Measurements from ENCODE around the gene IRF7.
"Not testable (repeated sequence)": the region's sequence is repeated elsewhere in the genome, so short reads cannot be mapped to it uniquely, and the experiment has no call there.

Gene IRF7

GRCh38 chr11:615504-616319 is at the start of gene IRF7:
Gene IRF7 (minus strand): TSS chr11:615950. CDS start chr11:615364, 586 bp downstream.
- Mint-ChIP-seq H3K27ac (peak within 1 kb of the TSS; percentile 86), H3K4me3 (peak within 1 kb of the TSS; percentile 84), H3K9me3 (no peaks in the 10 kb centered on the region), H3K36me3 (ENCODE audit: low read depth) (peaks cover 13% of the 10 kb centered on the region), H3K4me1 (peaks cover 19% of the 10 kb centered on the region), H3K27me3 (no peaks in the 10 kb centered on the region)
- ATAC-seq (peak; percentile 83), DNase-seq (peak; percentile 89)

GRCh38 chr11:665062-665703 is 49.4 kb upstream of the IRF7 start:
- no peak overlapping the region for H3K4me3 Mint-ChIP-seq
- no peak for ATAC-seq
- peaks cover 9% of the 10 kb centered on the region for H3K36me3 Mint-ChIP-seq (ENCODE audit: low read depth)
- no peaks in the 10 kb centered on the region for H3K9me3 Mint-ChIP-seq
- no peak overlapping the region for H3K27ac Mint-ChIP-seq
- DNase-seq, result no peak
- no peaks in the 10 kb centered on the region for H3K27me3 Mint-ChIP-seq
- H3K4me1 Mint-ChIP-seq, result no peaks in the 10 kb centered on the region

- Mint-ChIP-seq H3K9me3 (no peaks in the 10 kb centered on the region), H3K36me3 (ENCODE audit: low read depth) (peaks cover 11% of the 10 kb centered on the region), H3K27me3 (no peaks in the 10 kb centered on the region), H3K4me3 (no peak overlapping the region), H3K27ac (no peak overlapping the region), H3K4me1 (no peaks in the 10 kb centered on the region)
- peak; percentile 51 for DNase-seq
- peak; percentile 57 for ATAC-seq
Measured at GRCh38 chr11:662689-663274, 47.0 kb upstream of the IRF7 start.

GRCh38 chr11:660681-661444 is 45.1 kb upstream of the IRF7 start:
- H3K4me1 Mint-ChIP-seq, result no peaks in the 10 kb centered on the region
- H3K27me3 Mint-ChIP-seq, result no peaks in the 10 kb centered on the region
- H3K4me3 Mint-ChIP-seq, result no peak overlapping the region
- DNase-seq (no peak), ATAC-seq (no peak)
- H3K27ac Mint-ChIP-seq, result no peak overlapping the region
- peaks cover 8% of the 10 kb centered on the region for H3K36me3 Mint-ChIP-seq (ENCODE audit: low read depth)
- H3K9me3 Mint-ChIP-seq, result no peaks in the 10 kb centered on the region

GRCh38 chr11:660281-660680 is 44.5 kb upstream of the IRF7 start:
- Mint-ChIP-seq H3K27ac (no peak overlapping the region), H3K9me3 (no peaks in the 10 kb centered on the region), H3K36me3 (ENCODE audit: low read depth) (peaks cover 8% of the 10 kb centered on the region), H3K4me3 (no peak overlapping the region), H3K27me3 (no peaks in the 10 kb centered on the region), H3K4me1 (no peaks in the 10 kb centered on the region)
- DNase-seq (no peak), ATAC-seq (no peak)

GRCh38 chr11:659532-660085 is 43.9 kb upstream of the IRF7 start:
- no peak for DNase-seq
- no peak overlapping the region for H3K27ac Mint-ChIP-seq
- no peaks in the 10 kb centered on the region for H3K27me3 Mint-ChIP-seq
- no peaks in the 10 kb centered on the region for H3K9me3 Mint-ChIP-seq
- no peak overlapping the region for H3K4me3 Mint-ChIP-seq
- H3K4me1 Mint-ChIP-seq, result no peaks in the 10 kb centered on the region
- H3K36me3 Mint-ChIP-seq (ENCODE audit: low read depth), result peaks cover 8% of the 10 kb centered on the region
- no peak for ATAC-seq

- DNase-seq (no peak), ATAC-seq (no peak)
- no peaks in the 10 kb centered on the region for H3K27me3 Mint-ChIP-seq
- H3K4me3 Mint-ChIP-seq, result no peak overlapping the region
- peaks cover 8% of the 10 kb centered on the region for H3K36me3 Mint-ChIP-seq (ENCODE audit: low read depth)
- H3K9me3 Mint-ChIP-seq, result no peaks in the 10 kb centered on the region
- no peak overlapping the region for H3K27ac Mint-ChIP-seq
- no peaks in the 10 kb centered on the region for H3K4me1 Mint-ChIP-seq
Measured at GRCh38 chr11:657691-658126, 42.0 kb upstream of the IRF7 start.

GRCh38 chr11:656866-657265 is 41.1 kb upstream of the IRF7 start:
- DNase-seq (no peak), ATAC-seq (no peak)
- Mint-ChIP-seq H3K36me3 (ENCODE audit: low read depth) (peaks cover 8% of the 10 kb centered on the region), H3K9me3 (no peaks in the 10 kb centered on the region), H3K27me3 (no peaks in the 10 kb centered on the region), H3K4me1 (no peaks in the 10 kb centered on the region), H3K27ac (no peak overlapping the region), H3K4me3 (no peak overlapping the region)

- no peak overlapping the region for H3K4me3 Mint-ChIP-seq
- no peak overlapping the region for H3K27ac Mint-ChIP-seq
Measured at GRCh38 chr11:656426-656825, 40.7 kb upstream of the IRF7 start.

GRCh38 chr11:655036-655726 is 39.4 kb upstream of the IRF7 start:
- H3K27ac Mint-ChIP-seq, result no peak overlapping the region
- H3K36me3 Mint-ChIP-seq (ENCODE audit: low read depth), result peaks cover 10% of the 10 kb centered on the region
- ATAC-seq, result no peak
- H3K27me3 Mint-ChIP-seq, result no peaks in the 10 kb centered on the region
- H3K4me3 Mint-ChIP-seq, result no peak overlapping the region
- H3K9me3 Mint-ChIP-seq, result no peaks in the 10 kb centered on the region
- DNase-seq, result no peak
- H3K4me1 Mint-ChIP-seq, result no peaks in the 10 kb centered on the region

More at GRCh38 chr11:656426-656825, 40.7 kb upstream of the IRF7 start:
- Mint-ChIP-seq H3K9me3 (no peaks in the 10 kb centered on the region), H3K27me3 (no peaks in the 10 kb centered on the region), H3K4me1 (no peaks in the 10 kb centered on the region), H3K36me3 (ENCODE audit: low read depth) (peaks cover 9% of the 10 kb centered on the region)
- ATAC-seq (no peak), DNase-seq (no peak)

GRCh38 chr11:654444-654843 is 38.7 kb upstream of the IRF7 start:
- ATAC-seq; H3K4me1 Mint-ChIP-seq; H3K4me3 Mint-ChIP-seq; H3K9me3 Mint-ChIP-seq; DNase-seq; H3K36me3 Mint-ChIP-seq (ENCODE audit: low read depth); H3K27ac Mint-ChIP-seq; H3K27me3 Mint-ChIP-seq: not testable (repeated sequence)

- DNase-seq (no peak), ATAC-seq (no peak)
- Mint-ChIP-seq H3K4me1 (no peaks in the 10 kb centered on the region), H3K9me3 (no peaks in the 10 kb centered on the region), H3K27ac (no peak overlapping the region), H3K27me3 (no peaks in the 10 kb centered on the region), H3K4me3 (no peak overlapping the region), H3K36me3 (ENCODE audit: low read depth) (peaks cover 10% of the 10 kb centered on the region)
Measured at GRCh38 chr11:653837-654236, 38.1 kb upstream of the IRF7 start.

- not testable (repeated sequence) for H3K27ac Mint-ChIP-seq; H3K36me3 Mint-ChIP-seq (ENCODE audit: low read depth); ATAC-seq; H3K9me3 Mint-ChIP-seq; H3K4me3 Mint-ChIP-seq; DNase-seq; H3K4me1 Mint-ChIP-seq; H3K27me3 Mint-ChIP-seq
Measured at GRCh38 chr11:653136-653535, 37.4 kb upstream of the IRF7 start.

- Mint-ChIP-seq H3K4me1 (peaks cover 4% of the 10 kb centered on the region), H3K36me3 (ENCODE audit: low read depth) (peaks cover 14% of the 10 kb centered on the region), H3K4me3 (no peak overlapping the region), H3K27me3 (no peaks in the 10 kb centered on the region), H3K27ac (no peak overlapping the region), H3K9me3 (no peaks in the 10 kb centered on the region)
- no peak for ATAC-seq
- no peak for DNase-seq
Measured at GRCh38 chr11:650482-650881, 34.7 kb upstream of the IRF7 start.
